Endothelial cell (in vitro differentiated cells): ENCODE measurements around the gene COBL. TPM values are rescaled to one million over a fixed set of nuclear protein-coding genes. Genes with fewer than 3 reads are reported as not detected.

Experiments
- DNase-seq: peaks from one replicate; pipeline ENCODE4 v3.0.0; 2021; ENCODE audit warnings: low spot score
- H3K27ac Mint-ChIP-seq: one replicate; pipeline ENCODE4 v1.8.0; 2021; ENCODE audit warnings: mixed read lengths, inconsistent platforms; ENCODE audit not compliant: unreplicated experiment
- H3K27me3 Mint-ChIP-seq: one replicate; pipeline ENCODE4 v1.8.0; 2021; ENCODE audit warnings: mild to moderate bottlenecking, moderate library complexity, mixed read lengths, inconsistent platforms; ENCODE audit not compliant: unreplicated experiment
- H3K36me3 Mint-ChIP-seq: one replicate; pipeline ENCODE4 v1.8.0; 2021; ENCODE audit warnings: mild to moderate bottlenecking, low read depth, mixed read lengths, inconsistent platforms; ENCODE audit not compliant: unreplicated experiment
- H3K4me1 Mint-ChIP-seq: one replicate; pipeline ENCODE4 v1.8.0; 2021; ENCODE audit warnings: mild to moderate bottlenecking, mixed read lengths, inconsistent platforms; ENCODE audit not compliant: unreplicated experiment
- H3K4me3 Mint-ChIP-seq: one replicate; pipeline ENCODE4 v1.8.0; 2021; ENCODE audit warnings: mild to moderate bottlenecking, mixed read lengths, inconsistent platforms; ENCODE audit not compliant: unreplicated experiment
- H3K9me3 Mint-ChIP-seq: one replicate; pipeline ENCODE4 v1.8.0; 2021; ENCODE audit warnings: mixed read lengths, inconsistent platforms; ENCODE audit not compliant: unreplicated experiment
- CTCF ChIP-seq: fragments of 200-600 bp; sonication (generic); IDR thresholded peaks from one replicate; pipeline ENCODE4 v1.5.0; 2021; ENCODE audit warnings: antibody characterized with exemption; ENCODE audit not compliant: unreplicated experiment
- total RNA-seq: library from RNA; stranded (reverse); fragmentation: NEBNext Ultra II Directional; extraction: Animal tissue kit (Norgen Biotek cat#: 25700); gene quantifications from one replicate; pipeline ENCODE4 v1.2.1, GENCODE V29; 2021; ENCODE audit not compliant: unreplicated experiment

COBL gene
- total RNA-seq, 1 donor from 2014 or later: 1.8 TPM

GRCh38 chr7:51234609-51235308, 81.8 kb downstream of the COBL start:
- DNase-seq: no peak
- no peak overlapping the region for H3K27ac Mint-ChIP-seq
- H3K36me3 Mint-ChIP-seq: no peaks in the 10 kb centered on the region
- H3K4me1 Mint-ChIP-seq: peaks cover 6% of the 10 kb centered on the region
- no peaks in the 10 kb centered on the region for H3K9me3 Mint-ChIP-seq
- H3K27me3 Mint-ChIP-seq: peaks cover 12% of the 10 kb centered on the region
- TF ChIP-seq CTCF: no peak
- no peak overlapping the region for H3K4me3 Mint-ChIP-seq

- Mint-ChIP-seq H3K27ac (no peak overlapping the region), H3K27me3 (peaks cover 12% of the 10 kb centered on the region), H3K36me3 (no peaks in the 10 kb centered on the region), H3K4me3 (no peak overlapping the region), H3K4me1 (peaks cover 6% of the 10 kb centered on the region), H3K9me3 (no peaks in the 10 kb centered on the region)
- TF ChIP-seq CTCF: no peak
- no peak for DNase-seq
These were observed 82.5 kb downstream of the COBL start for GRCh38 chr7:51234139-51234538.

- H3K4me1 Mint-ChIP-seq: peaks cover 6% of the 10 kb centered on the region
- H3K9me3 Mint-ChIP-seq: no peaks in the 10 kb centered on the region
- H3K27me3 Mint-ChIP-seq: peaks cover 10% of the 10 kb centered on the region
- H3K27ac Mint-ChIP-seq: no peak overlapping the region
- H3K36me3 Mint-ChIP-seq: no peaks in the 10 kb centered on the region
- H3K4me3 Mint-ChIP-seq: no peak overlapping the region
- no peak for DNase-seq
- TF ChIP-seq CTCF: no peak
These were observed 83.2 kb downstream of the COBL start for GRCh38 chr7:51233374-51233773.

- Mint-ChIP-seq H3K27me3 (peaks cover 10% of the 10 kb centered on the region), H3K36me3 (no peaks in the 10 kb centered on the region), H3K4me1 (peaks cover 10% of the 10 kb centered on the region), H3K27ac (no peak overlapping the region), H3K4me3 (no peak overlapping the region), H3K9me3 (no peaks in the 10 kb centered on the region)
- no peak for DNase-seq
- TF ChIP-seq CTCF: no peak
These were observed 85.9 kb downstream of the COBL start for GRCh38 chr7:51230723-51231122.

GRCh38 chr7:51230324-51230625, 86.3 kb downstream of the COBL start:
- no peak for DNase-seq
- no peaks in the 10 kb centered on the region for H3K36me3 Mint-ChIP-seq
- peaks cover 10% of the 10 kb centered on the region for H3K4me1 Mint-ChIP-seq
- peaks cover 10% of the 10 kb centered on the region for H3K27me3 Mint-ChIP-seq
- H3K27ac Mint-ChIP-seq: no peak overlapping the region
- TF ChIP-seq CTCF: no peak
- H3K9me3 Mint-ChIP-seq: no peaks in the 10 kb centered on the region
- H3K4me3 Mint-ChIP-seq: no peak overlapping the region
